ENCODE data around the gene MPG.

DNA sequence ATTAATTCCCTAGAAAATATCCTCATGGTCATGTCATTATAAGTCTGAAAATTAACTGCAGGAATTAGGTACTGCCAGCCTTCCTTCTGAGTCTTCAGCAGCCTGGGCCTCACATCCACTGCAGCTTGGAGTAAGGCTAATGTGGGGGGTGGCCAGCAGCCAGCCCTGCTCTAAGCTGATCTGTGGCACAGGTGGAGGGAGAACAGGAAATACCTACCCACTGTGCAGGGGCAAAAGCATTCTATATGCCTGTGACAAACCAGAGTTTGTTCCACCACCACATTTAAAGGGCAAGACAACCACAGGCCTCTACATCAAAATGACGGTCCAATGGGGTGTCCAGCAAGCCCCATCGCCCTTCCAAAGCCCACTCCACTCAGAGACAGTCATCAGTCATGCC is 51.0 kb downstream of the MPG start:
- TF ChIP-seq, protein P1, sequence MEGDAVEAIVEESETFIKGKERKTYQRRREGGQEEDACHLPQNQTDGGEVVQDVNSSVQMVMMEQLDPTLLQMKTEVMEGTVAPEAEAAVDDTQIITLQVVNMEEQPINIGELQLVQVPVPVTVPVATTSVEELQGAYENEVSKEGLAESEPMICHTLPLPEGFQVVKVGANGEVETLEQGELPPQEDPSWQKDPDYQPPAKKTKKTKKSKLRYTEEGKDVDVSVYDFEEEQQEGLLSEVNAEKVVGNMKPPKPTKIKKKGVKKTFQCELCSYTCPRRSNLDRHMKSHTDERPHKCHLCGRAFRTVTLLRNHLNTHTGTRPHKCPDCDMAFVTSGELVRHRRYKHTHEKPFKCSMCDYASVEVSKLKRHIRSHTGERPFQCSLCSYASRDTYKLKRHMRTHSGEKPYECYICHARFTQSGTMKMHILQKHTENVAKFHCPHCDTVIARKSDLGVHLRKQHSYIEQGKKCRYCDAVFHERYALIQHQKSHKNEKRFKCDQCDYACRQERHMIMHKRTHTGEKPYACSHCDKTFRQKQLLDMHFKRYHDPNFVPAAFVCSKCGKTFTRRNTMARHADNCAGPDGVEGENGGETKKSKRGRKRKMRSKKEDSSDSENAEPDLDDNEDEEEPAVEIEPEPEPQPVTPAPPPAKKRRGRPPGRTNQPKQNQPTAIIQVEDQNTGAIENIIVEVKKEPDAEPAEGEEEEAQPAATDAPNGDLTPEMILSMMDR (IDR thresholded peaks at IDR 0.05), result no peak
- no peak for TF ChIP-seq POLR2A (IDR thresholded peaks at IDR 0.05)
- TF ChIP-seq POLR2AphosphoS5 (IDR thresholded peaks at IDR 0.05), result no peak
